HEK293 (cell line): Measurements from ENCODE around the gene MTA3.

Source experiments
- CTCF ChIP-seq: fragments of 450-650 bp; formaldehyde crosslinking; IDR thresholded peaks from 2 replicates; pipeline ENCODE4 v1.5.1; 2016; ENCODE audit warnings: missing biosample characterization, missing genetic modification characterization
- EGR2 ChIP-seq: fragments of 450-650 bp; formaldehyde crosslinking; IDR thresholded peaks from 2 replicates; pipeline ENCODE4 v1.5.1; 2016; ENCODE audit warnings: low read depth, missing biosample characterization, missing genetic modification characterization
- ZBTB17 ChIP-seq: fragments of 450-650 bp; formaldehyde crosslinking; IDR thresholded peaks from 2 replicates; pipeline ENCODE4 v1.5.1; 2016; ENCODE audit warnings: missing biosample characterization, missing genetic modification characterization
- ZNF175 ChIP-seq: fragments of 450-650 bp; formaldehyde crosslinking; IDR thresholded peaks from 2 replicates; pipeline ENCODE4 v1.5.1; 2016; ENCODE audit warnings: missing biosample characterization, missing genetic modification characterization
- ZNF548 ChIP-seq: fragments of 450-650 bp; formaldehyde crosslinking; IDR thresholded peaks from 2 replicates; pipeline ENCODE4 v1.5.1; 2016; ENCODE audit warnings: missing biosample characterization, missing genetic modification characterization
- ZNF555 ChIP-seq: fragments of 450-650 bp; formaldehyde crosslinking; conservative IDR thresholded peaks from 2 replicates; pipeline ENCODE4 v1.5.1; 2017; ENCODE audit warnings: missing biosample characterization, mild to moderate bottlenecking, missing genetic modification characterization, inconsistent platforms

GRCh38 chr2:42797281-42797680, 228.8 kb downstream of the MTA3 start:
- TF ChIP-seq ZBTB17 (tag by site-specific recombination) = no peak
- TF ChIP-seq ZNF555 (tag by site-specific recombination) = no peak
- no peak for TF ChIP-seq CTCF
- TF ChIP-seq ZNF548 = no peak
- TF ChIP-seq ZNF175 (tag by site-specific recombination) = no peak
- TF ChIP-seq EGR2 (tag by site-specific recombination) = no peak
